ENCODE data around the gene VCAN.

DNA sequence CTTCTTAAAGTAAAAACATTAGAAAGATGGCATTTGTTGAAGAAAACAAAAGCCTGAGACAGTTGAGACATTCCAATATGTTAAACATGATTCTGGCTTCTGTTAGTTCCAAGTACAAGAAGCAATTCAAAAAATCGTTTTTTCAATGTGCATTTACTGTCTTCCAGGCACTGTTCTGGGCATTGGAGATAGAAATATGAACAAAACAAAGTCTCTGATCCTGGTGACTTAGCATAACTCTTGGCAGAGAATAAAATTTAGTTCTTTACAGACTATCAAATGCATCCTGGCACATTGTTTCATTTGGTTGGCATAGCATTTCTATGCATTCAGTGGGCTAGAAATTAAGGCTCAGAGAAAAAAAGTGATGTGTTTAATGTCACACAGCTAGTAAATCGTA, 77.5 kb downstream of the VCAN start:
- TF ChIP-seq GATA3 (IDR thresholded peaks at IDR 0.05; ENCODE audit: low read depth, low read length) (no peak), GATA2 (IDR thresholded peaks at IDR 0.05; ENCODE audit: low read depth, low read length) (no peak)
